ENCODE results near the gene SIRPA.

Gene SIRPA

GRCh38 chr20:1938464-1939269 is 43.5 kb downstream of the SIRPA start:
- 94 to 95% methylated on average over 14 of the region's 14 CpGs for WGBS, 2 experiments
- Histone ChIP-seq H3K36me3 (ENCODE audit: control insufficient read depth, insufficient read depth, low read length) (no peaks in the 10 kb centered on the region), H3K27ac (ENCODE audit: insufficient read depth, low read depth, low read length, poor library complexity, severe bottlenecking) (no peak overlapping the region), H3K9me3 (ENCODE audit: control insufficient read depth, low read length) (no peaks in the 10 kb centered on the region), H3K4me1 (ENCODE audit: control insufficient read depth, insufficient read depth, low read length) (no peaks in the 10 kb centered on the region), H3K27me3 (ENCODE audit: control insufficient read depth, insufficient read depth, low read length, poor library complexity, severe bottlenecking) (no peaks in the 10 kb centered on the region), H3K4me3 (ENCODE audit: insufficient read depth, low read depth, low read length) (no peak overlapping the region)

GRCh38 chr20:1939270-1939595 is 44.0 kb downstream of the SIRPA start:
- WGBS, 2 experiments = 91% methylated on average over 4 of the region's 4 CpGs
- H3K36me3 ChIP-seq (ENCODE audit: control insufficient read depth, insufficient read depth, low read length) = no peaks in the 10 kb centered on the region
- H3K9me3 ChIP-seq (ENCODE audit: control insufficient read depth, low read length) = no peaks in the 10 kb centered on the region
- no peaks in the 10 kb centered on the region for H3K27me3 ChIP-seq (ENCODE audit: control insufficient read depth, insufficient read depth, low read length, poor library complexity, severe bottlenecking)
- H3K4me1 ChIP-seq (ENCODE audit: control insufficient read depth, insufficient read depth, low read length) = no peaks in the 10 kb centered on the region
- no peak overlapping the region for H3K27ac ChIP-seq (ENCODE audit: insufficient read depth, low read depth, low read length, poor library complexity, severe bottlenecking)
- no peak overlapping the region for H3K4me3 ChIP-seq (ENCODE audit: insufficient read depth, low read depth, low read length)

GRCh38 chr20:1940581-1940980 is 45.4 kb downstream of the SIRPA start:
- H3K27ac ChIP-seq (ENCODE audit: insufficient read depth, low read depth, low read length, poor library complexity, severe bottlenecking) = no peak overlapping the region
- 92 to 95% methylated on average over 5 of the region's 5 CpGs for WGBS, 2 experiments
- no peaks in the 10 kb centered on the region for H3K9me3 ChIP-seq (ENCODE audit: control insufficient read depth, low read length)
- H3K27me3 ChIP-seq (ENCODE audit: control insufficient read depth, insufficient read depth, low read length, poor library complexity, severe bottlenecking) = no peaks in the 10 kb centered on the region
- no peak overlapping the region for H3K4me3 ChIP-seq (ENCODE audit: insufficient read depth, low read depth, low read length)
- no peaks in the 10 kb centered on the region for H3K4me1 ChIP-seq (ENCODE audit: control insufficient read depth, insufficient read depth, low read length)
- H3K36me3 ChIP-seq (ENCODE audit: control insufficient read depth, insufficient read depth, low read length) = no peaks in the 10 kb centered on the region

GRCh38 chr20:1941226-1941625 is 46.0 kb downstream of the SIRPA start:
- no peaks in the 10 kb centered on the region for H3K36me3 ChIP-seq (ENCODE audit: control insufficient read depth, insufficient read depth, low read length)
- no peaks in the 10 kb centered on the region for H3K9me3 ChIP-seq (ENCODE audit: control insufficient read depth, low read length)
- H3K4me3 ChIP-seq (ENCODE audit: insufficient read depth, low read depth, low read length) = no peak overlapping the region
- H3K27ac ChIP-seq (ENCODE audit: insufficient read depth, low read depth, low read length, poor library complexity, severe bottlenecking) = no peak overlapping the region
- peaks cover 6% of the 10 kb centered on the region for H3K27me3 ChIP-seq (ENCODE audit: control insufficient read depth, insufficient read depth, low read length, poor library complexity, severe bottlenecking)
- 89 to 92% methylated on average over 8 of the region's 8 CpGs for WGBS, 2 experiments
- H3K4me1 ChIP-seq (ENCODE audit: control insufficient read depth, insufficient read depth, low read length) = peaks cover 4% of the 10 kb centered on the region

- no peak overlapping the region for H3K27ac ChIP-seq (ENCODE audit: insufficient read depth, low read depth, low read length, poor library complexity, severe bottlenecking)
- 96% methylated on average over 7 of the region's 7 CpGs for WGBS, 2 experiments
- H3K36me3 ChIP-seq (ENCODE audit: control insufficient read depth, insufficient read depth, low read length) = no peaks in the 10 kb centered on the region
- H3K27me3 ChIP-seq (ENCODE audit: control insufficient read depth, insufficient read depth, low read length, poor library complexity, severe bottlenecking) = peaks cover 7% of the 10 kb centered on the region
- no peaks in the 10 kb centered on the region for H3K9me3 ChIP-seq (ENCODE audit: control insufficient read depth, low read length)
- H3K4me1 ChIP-seq (ENCODE audit: control insufficient read depth, insufficient read depth, low read length) = peaks cover 4% of the 10 kb centered on the region
- H3K4me3 ChIP-seq (ENCODE audit: insufficient read depth, low read depth, low read length) = no peak overlapping the region
Measured at GRCh38 chr20:1942061-1942460, 46.9 kb downstream of the SIRPA start.

- Histone ChIP-seq H3K4me1 (ENCODE audit: control insufficient read depth, insufficient read depth, low read length) (peaks cover 8% of the 10 kb centered on the region), H3K4me3 (ENCODE audit: insufficient read depth, low read depth, low read length) (no peak overlapping the region), H3K36me3 (ENCODE audit: control insufficient read depth, insufficient read depth, low read length) (no peaks in the 10 kb centered on the region), H3K27me3 (ENCODE audit: control insufficient read depth, insufficient read depth, low read length, poor library complexity, severe bottlenecking) (peaks cover 7% of the 10 kb centered on the region), H3K9me3 (ENCODE audit: control insufficient read depth, low read length) (no peaks in the 10 kb centered on the region), H3K27ac (ENCODE audit: insufficient read depth, low read depth, low read length, poor library complexity, severe bottlenecking) (no peak overlapping the region)
- WGBS, 2 experiments = 92 to 93% methylated on average over 13 of the region's 13 CpGs
Measured at GRCh38 chr20:1942486-1943274, 47.5 kb downstream of the SIRPA start.

- Histone ChIP-seq H3K27ac (ENCODE audit: insufficient read depth, low read depth, low read length, poor library complexity, severe bottlenecking) (no peak overlapping the region), H3K27me3 (ENCODE audit: control insufficient read depth, insufficient read depth, low read length, poor library complexity, severe bottlenecking) (peaks cover 7% of the 10 kb centered on the region)
Measured at GRCh38 chr20:1943275-1944002, 48.2 kb downstream of the SIRPA start.

GRCh38 chr20:1944345-1945091 is 49.3 kb downstream of the SIRPA start:
- WGBS, 2 experiments = 86 to 87% methylated on average over 6 of the region's 6 CpGs
- no peaks in the 10 kb centered on the region for H3K36me3 ChIP-seq (ENCODE audit: control insufficient read depth, insufficient read depth, low read length)
- no peaks in the 10 kb centered on the region for H3K9me3 ChIP-seq (ENCODE audit: control insufficient read depth, low read length)
- peaks cover 22% of the 10 kb centered on the region for H3K4me1 ChIP-seq (ENCODE audit: control insufficient read depth, insufficient read depth, low read length)
- H3K4me3 ChIP-seq (ENCODE audit: insufficient read depth, low read depth, low read length) = no peak overlapping the region
- peaks cover 7% of the 10 kb centered on the region for H3K27me3 ChIP-seq (ENCODE audit: control insufficient read depth, insufficient read depth, low read length, poor library complexity, severe bottlenecking)
- H3K27ac ChIP-seq (ENCODE audit: insufficient read depth, low read depth, low read length, poor library complexity, severe bottlenecking) = no peak overlapping the region

More at GRCh38 chr20:1943275-1944002, 48.2 kb downstream of the SIRPA start:
- no peaks in the 10 kb centered on the region for H3K9me3 ChIP-seq (ENCODE audit: control insufficient read depth, low read length)
- H3K4me1 ChIP-seq (ENCODE audit: control insufficient read depth, insufficient read depth, low read length) = peaks cover 14% of the 10 kb centered on the region
- no peaks in the 10 kb centered on the region for H3K36me3 ChIP-seq (ENCODE audit: control insufficient read depth, insufficient read depth, low read length)
- H3K4me3 ChIP-seq (ENCODE audit: insufficient read depth, low read depth, low read length) = no peak overlapping the region
- WGBS, 2 experiments = 94 to 95% methylated on average over 8 of the region's 8 CpGs

- Histone ChIP-seq H3K27me3 (ENCODE audit: control insufficient read depth, insufficient read depth, low read length, poor library complexity, severe bottlenecking) (peaks cover 7% of the 10 kb centered on the region), H3K9me3 (ENCODE audit: control insufficient read depth, low read length) (no peaks in the 10 kb centered on the region), H3K4me1 (ENCODE audit: control insufficient read depth, insufficient read depth, low read length) (peaks cover 29% of the 10 kb centered on the region), H3K36me3 (ENCODE audit: control insufficient read depth, insufficient read depth, low read length) (no peaks in the 10 kb centered on the region), H3K27ac (ENCODE audit: insufficient read depth, low read depth, low read length, poor library complexity, severe bottlenecking) (no peak overlapping the region), H3K4me3 (ENCODE audit: insufficient read depth, low read depth, low read length) (no peak overlapping the region)
- 89 to 94% methylated on average over 9 of the region's 9 CpGs for WGBS, 2 experiments
Measured at GRCh38 chr20:1945134-1945618, 50.0 kb downstream of the SIRPA start.

Data from ectodermal cell (in vitro differentiated cells).